HG03103 (cell line): Measurements from ENCODE around the gene CIAPIN1.

Source experiments
- ATAC-seq: cut with Tn5 transposase; IDR thresholded peaks from one replicate; pipeline ENCODE4 v1.9.1; 2021; ENCODE audit warnings: low read depth; ENCODE audit not compliant: unreplicated experiment

The CIAPIN1 gene

GRCh38 chr16:57384248-57385070 lies 62.7 kb downstream of the CIAPIN1 start:
- ATAC-seq: no peak

- ATAC-seq: no peak
Observed at GRCh38 chr16:57383276-57384247, 63.6 kb downstream of the CIAPIN1 start.

GRCh38 chr16:57382535-57383275 lies 64.5 kb downstream of the CIAPIN1 start:
- ATAC-seq: no peak

- ATAC-seq: no peak
Observed at GRCh38 chr16:57381791-57382534, 65.2 kb downstream of the CIAPIN1 start.

GRCh38 chr16:57380671-57381462 lies 66.3 kb downstream of the CIAPIN1 start:
- no peak for ATAC-seq

- ATAC-seq: no peak
Observed at GRCh38 chr16:57379579-57379978, 67.6 kb downstream of the CIAPIN1 start.
